Measurements from ENCODE around the gene PPM1N. TPM values are rescaled to one million over a fixed set of nuclear protein-coding genes. Genes with fewer than 3 reads are reported as not detected.

Gene PPM1N
- total and polyA plus RNA-seq, 2 of the 4 experiments (the other 2 are of a cell fraction), result 0.90 to 1.6 TPM

GRCh38 chr19:45547211-45547770, 49.0 kb downstream of the PPM1N start:
- no peak overlapping the region for H3K9ac ChIP-seq (ENCODE audit: low read depth, low read length)
- no peak overlapping the region for H3K14ac ChIP-seq (replicated peaks; ENCODE audit: low read depth, low read length)
- H2AFZ ChIP-seq (replicated peaks; ENCODE audit: low read length, poor library complexity), result no peak overlapping the region
- no peaks in the 10 kb centered on the region for H4K20me1 ChIP-seq (ENCODE audit: insufficient read depth, low read length)
- H2AK9ac ChIP-seq (replicated peaks; ENCODE audit: low read depth, low read length, poor library complexity), result no peak overlapping the region
- no peak overlapping the region for H4K5ac ChIP-seq (ENCODE audit: low read depth, low read length)
- no peak overlapping the region for H2BK20ac ChIP-seq (ENCODE audit: low read depth, low read length)
- DNase-seq (no peak), ATAC-seq (ENCODE audit: low read depth) (no peak)
- no peak overlapping the region for H3K4me2 ChIP-seq (ENCODE audit: low read depth, low read length)
- H2AK5ac ChIP-seq (ENCODE audit: low read depth, low read length), result no peak overlapping the region; the same call in 1 of the 2 replicates
- H4K91ac ChIP-seq (ENCODE audit: insufficient read depth, low read depth, low read length), result no peak overlapping the region
- dilution Hi-C loops (cut with HindIII; ENCODE audit: low sequenced_read_pairs, unreplicated experiment), result no loop called here
- no peak overlapping the region for H3K23ac ChIP-seq (ENCODE audit: low read depth, low read length)
- no peaks in the 10 kb centered on the region for H3K36me3 ChIP-seq (ENCODE audit: control insufficient read depth, insufficient read depth, low read length)
- no peak overlapping the region for H3K18ac ChIP-seq (ENCODE audit: low read depth, low read length)
- H3K27ac ChIP-seq (ENCODE audit: insufficient read depth, low read length), result no peak overlapping the region
- no peaks in the 10 kb centered on the region for H3K9me1 ChIP-seq (ENCODE audit: insufficient read depth, low read length)
- no peak for TF ChIP-seq ELK1 (IDR thresholded peaks at IDR 0.05; ENCODE audit: borderline replicate concordance, low read depth, low read length)
- TF ChIP-seq RFX5 (IDR thresholded peaks at IDR 0.05; ENCODE audit: low read depth, low read length), result no peak
- TF ChIP-seq FOS (IDR thresholded peaks at IDR 0.05; ENCODE audit: low read depth, low read length), result no peak
- TF ChIP-seq CEBPB (IDR thresholded peaks at IDR 0.05; ENCODE audit: low read depth, low read length), result no peak
- no peak for TF ChIP-seq NFE2L2 (IDR thresholded peaks at IDR 0.05; ENCODE audit: low read depth, low read length)
- no peak for TF ChIP-seq BHLHE40 (IDR thresholded peaks at IDR 0.05; ENCODE audit: low read depth, low read length)
- no peak for TF ChIP-seq CTCF (conservative IDR thresholded peaks at IDR 0.05; ENCODE audit: low read depth, low read length)
- TF ChIP-seq MXI1 (IDR thresholded peaks at IDR 0.05; ENCODE audit: borderline replicate concordance, low read depth, low read length), result no peak
- no peak for TF ChIP-seq MAFK (IDR thresholded peaks at IDR 0.05; ENCODE audit: low read depth, low read length)
- TF ChIP-seq POLR2A (IDR thresholded peaks at IDR 0.05; ENCODE audit: low read depth, low read length), result no peak
- TF ChIP-seq USF2 (IDR thresholded peaks at IDR 0.05; ENCODE audit: low read depth, low read length), result no peak
- no peak for TF ChIP-seq SMC3 (IDR thresholded peaks at IDR 0.05; ENCODE audit: low read depth, low read length)
- no peak for TF ChIP-seq MAZ (IDR thresholded peaks at IDR 0.05; ENCODE audit: borderline replicate concordance, low read depth, low read length)
- TF ChIP-seq RCOR1 (IDR thresholded peaks at IDR 0.05; ENCODE audit: insufficient replicate concordance, low read length), result no peak
- TF ChIP-seq CHD1 (IDR thresholded peaks at IDR 0.05; ENCODE audit: low read depth, low read length), result no peak
- no CpG with 5 or more reads among the region's 10 CpGs for WGBS, 2 experiments (ENCODE audit: extremely low coverage in 2 of 2, insufficient read length in 1 of 2)
- no peak overlapping the region for H4K8ac ChIP-seq (ENCODE audit: low read depth in 2 of 2, low read length in 2 of 2)
- H3K56ac ChIP-seq (ENCODE audit: extremely low read depth, insufficient read depth, low read length), result no peak overlapping the region
- CTCF ChIA-PET, result no interaction called here
- no peak overlapping the region for H2BK120ac ChIP-seq (ENCODE audit: low read depth, low read length)
- no peak overlapping the region for H2BK5ac ChIP-seq (ENCODE audit: low read depth, low read length, poor library complexity, severe bottlenecking)
- no TSS peak for BruUV-seq (replicated peaks)
- POLR2A ChIA-PET (ENCODE audit: unreplicated experiment), result no interaction called here
- intact Hi-C loops (cut with micrococcal nuclease), result no loop called here
- no peaks in the 10 kb centered on the region for H3K9me3 ChIP-seq (ENCODE audit: control insufficient read depth, insufficient read depth, low read length)
- no peaks in the 10 kb centered on the region for H3K27me3 ChIP-seq (ENCODE audit: control insufficient read depth, insufficient read depth, low read length)
- H3K4me3 ChIP-seq (ENCODE audit: insufficient read depth, low read depth, low read length), result no peak overlapping the region
- H3K4ac ChIP-seq (ENCODE audit: low read depth, low read length), result no peak overlapping the region
- H2BK15ac ChIP-seq (ENCODE audit: low read depth, low read length), result no peak overlapping the region
- in situ Hi-C loops (cut with MboI; ENCODE audit: low sequenced_read_pairs), result no loop called here
- no peaks in the 10 kb centered on the region; a peak in 2 of 4 replicates for H3K79me1 ChIP-seq (ENCODE audit: low read depth in 1 of 2, low read length in 2 of 2)
- H3K4me1 ChIP-seq (ENCODE audit: control insufficient read depth, insufficient read depth, low read length), result 0 out of 2 replicates have a peak, but pooled peaks cover 2% of the 10 kb centered on the region
